Skeletal muscle satellite cell (primary cell): ENCODE data around the gene KCNJ12.

ENCODE experiments used
- H3K27me3 ChIP-seq: 2 replicates; pipeline ENCODE4 v1.7.0; 2013; ENCODE audit warnings: low read length; ENCODE audit not compliant: control insufficient read depth, insufficient read depth
- H3K36me3 ChIP-seq: 2 replicates; pipeline ENCODE4 v1.7.0; 2013; ENCODE audit warnings: mild to moderate bottlenecking, control low read depth, low read length; ENCODE audit not compliant: insufficient read depth
- H3K4me1 ChIP-seq: 2 replicates; pipeline ENCODE4 v1.7.0; 2013; ENCODE audit warnings: low read length; ENCODE audit not compliant: control insufficient read depth, insufficient read depth
- H3K4me2 ChIP-seq: 2 replicates; pipeline ENCODE4 v1.7.0; 2013; ENCODE audit warnings: mild to moderate bottlenecking, low read length
- H3K4me3 ChIP-seq: 2 replicates; pipeline ENCODE4 v1.7.0; 2013; ENCODE audit warnings: low read length
- H3K9ac ChIP-seq: 2 replicates; pipeline ENCODE4 v1.7.0; 2013; ENCODE audit warnings: mild to moderate bottlenecking, low read depth, low read length, moderate library complexity
- H3K9me3 ChIP-seq: replicated peaks from 2 replicates; pipeline ENCODE4 v1.7.0; 2013; ENCODE audit warnings: mild to moderate bottlenecking, control low read depth, low read length

KCNJ12 gene

DNA sequence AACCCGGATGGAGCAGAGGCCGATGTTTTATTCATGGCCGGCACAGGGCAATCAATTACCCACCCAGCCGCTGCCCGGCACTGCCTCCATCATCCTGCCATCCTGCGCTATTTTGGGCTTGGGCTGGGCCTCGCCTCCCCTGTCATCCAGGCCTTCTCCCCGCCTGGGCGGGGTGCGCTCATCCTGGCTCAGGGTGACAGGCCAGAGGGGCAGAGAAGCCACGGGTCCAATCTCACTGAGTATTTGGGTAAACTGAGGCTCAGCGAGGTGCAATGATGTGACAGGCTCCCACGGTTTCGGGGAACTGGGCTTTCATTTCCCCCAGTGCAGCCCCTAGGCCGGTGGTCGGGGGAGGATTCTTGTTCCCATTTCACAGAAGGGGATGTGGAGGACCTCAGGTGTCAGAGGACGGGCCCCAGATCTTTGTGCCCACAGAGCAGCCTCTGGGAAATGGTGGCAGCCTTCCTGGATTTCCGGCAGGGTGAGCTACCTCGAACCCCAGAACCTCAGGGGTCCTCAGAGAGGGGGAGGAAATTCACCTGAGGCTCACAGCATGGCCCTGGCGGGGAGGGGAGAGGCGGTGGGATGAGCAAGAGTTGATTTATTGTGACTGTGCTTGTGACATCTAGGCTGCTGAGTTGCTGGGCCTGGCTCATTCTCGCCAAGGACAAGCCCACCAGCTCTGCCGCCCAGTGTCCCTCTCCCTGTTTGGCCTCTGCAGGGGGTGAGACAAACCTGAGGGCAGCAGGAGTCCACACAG is 23.8 kb upstream of the KCNJ12 start:
- Histone ChIP-seq H3K4me3 (no peak overlapping the region), H3K27me3 (peaks cover 4% of the 10 kb centered on the region), H3K36me3 (no peaks in the 10 kb centered on the region), H3K9me3 (no peaks in the 10 kb centered on the region), H3K4me2 (no peak overlapping the region), H3K4me1 (peaks cover 3% of the 10 kb centered on the region), H3K9ac (no peak overlapping the region)

- peaks cover 3% of the 10 kb centered on the region for H3K4me1 ChIP-seq
- no peak overlapping the region for H3K4me3 ChIP-seq
- peaks cover 4% of the 10 kb centered on the region for H3K27me3 ChIP-seq
- no peaks in the 10 kb centered on the region for H3K36me3 ChIP-seq
- no peaks in the 10 kb centered on the region for H3K9me3 ChIP-seq
- no peak overlapping the region for H3K4me2 ChIP-seq
- H3K9ac ChIP-seq = no peak overlapping the region
Measured at GRCh38 chr17:21352981-21353265, 23.2 kb upstream of the KCNJ12 start.

DNA sequence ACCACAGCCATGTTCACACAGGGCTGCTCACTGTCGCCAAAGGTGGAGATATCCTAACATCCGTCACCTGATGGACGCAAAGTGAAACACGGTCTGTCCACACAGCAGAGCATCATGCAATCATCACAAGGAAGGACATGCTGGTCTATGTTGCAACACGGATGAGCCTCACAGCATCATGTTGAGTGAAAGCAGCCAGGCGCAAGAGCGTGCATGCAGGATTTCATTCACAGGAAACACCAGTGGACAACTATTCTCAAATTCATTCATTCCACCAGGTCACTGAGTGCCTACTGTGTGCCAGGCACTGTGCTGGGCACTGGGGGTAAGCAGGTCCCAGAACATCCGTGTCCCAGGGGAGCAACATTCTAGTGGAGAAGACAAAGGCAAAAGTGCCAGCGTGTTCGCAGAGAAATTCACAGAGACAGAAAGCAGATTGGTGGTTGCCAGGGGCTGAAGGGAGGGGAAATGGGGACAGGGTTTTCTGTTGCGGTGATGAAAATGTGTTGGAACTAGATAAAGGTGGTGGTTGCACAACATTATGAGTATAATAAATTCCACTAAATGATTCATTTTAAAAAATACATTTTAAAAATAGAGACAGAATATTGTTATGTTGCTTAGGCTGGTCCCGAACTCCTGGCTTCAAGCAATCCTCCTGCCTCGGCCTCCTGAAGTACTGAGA is 22.7 kb upstream of the KCNJ12 start:
- no peaks in the 10 kb centered on the region for H3K9me3 ChIP-seq
- H3K9ac ChIP-seq = no peak overlapping the region
- H3K36me3 ChIP-seq = no peaks in the 10 kb centered on the region
- H3K4me2 ChIP-seq = no peak overlapping the region
- H3K4me1 ChIP-seq = peaks cover 3% of the 10 kb centered on the region
- H3K4me3 ChIP-seq = no peak overlapping the region
- peaks cover 7% of the 10 kb centered on the region for H3K27me3 ChIP-seq

DNA sequence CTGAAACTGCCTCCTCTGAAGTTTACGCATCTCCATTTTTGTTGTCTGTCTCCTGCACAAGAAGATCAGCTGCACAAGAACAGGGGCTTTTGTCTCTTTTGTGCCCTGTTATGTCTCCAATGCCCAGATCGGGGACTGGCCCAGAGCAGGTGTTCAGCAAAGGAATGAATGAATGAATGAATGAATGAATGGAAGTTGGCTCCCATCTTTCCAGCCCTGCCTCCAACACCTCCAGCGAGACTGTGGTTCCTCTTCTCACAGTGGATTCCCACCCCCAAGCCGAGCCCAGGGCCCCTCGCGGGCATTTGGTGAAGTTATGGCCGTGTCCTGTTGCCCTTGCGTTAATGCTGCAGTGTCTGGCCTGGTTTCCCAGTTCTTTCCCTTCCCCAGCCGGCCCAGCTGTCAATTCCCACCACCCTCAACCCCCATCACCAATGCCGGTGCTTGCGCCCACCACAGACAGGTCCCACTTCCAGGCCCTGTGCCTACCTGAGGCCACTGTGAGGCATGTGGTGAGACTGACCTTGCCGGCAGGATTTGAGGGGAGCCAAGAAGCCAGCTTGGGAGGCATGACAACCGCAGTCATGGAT is 21.3 kb upstream of the KCNJ12 start:
- Histone ChIP-seq H3K4me2 (no peak overlapping the region), H3K4me1 (peaks cover 3% of the 10 kb centered on the region), H3K36me3 (no peaks in the 10 kb centered on the region), H3K9ac (no peak overlapping the region), H3K27me3 (peaks cover 16% of the 10 kb centered on the region), H3K9me3 (no peaks in the 10 kb centered on the region), H3K4me3 (no peak overlapping the region)

DNA sequence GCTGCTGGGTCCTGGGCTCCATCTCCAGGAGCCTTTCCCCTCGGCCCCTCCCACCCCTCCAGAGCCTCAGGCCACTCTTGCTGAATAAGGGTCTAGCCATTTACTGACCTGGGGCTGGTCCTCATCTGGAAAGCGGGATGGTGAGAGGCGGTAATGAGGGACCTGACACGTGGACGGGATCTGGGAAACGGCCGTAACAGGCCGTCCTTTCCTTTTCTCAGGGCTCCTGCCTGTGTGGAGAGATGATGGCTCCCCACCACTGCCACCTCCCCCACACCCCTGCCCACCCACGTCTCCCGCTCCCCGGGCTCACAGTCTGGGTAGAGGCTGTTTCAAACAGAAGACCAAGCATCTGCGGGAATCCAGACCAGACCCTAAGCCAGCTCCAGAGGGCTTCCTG is 20.6 kb upstream of the KCNJ12 start:
- Histone ChIP-seq H3K4me3 (no peak overlapping the region), H3K36me3 (no peaks in the 10 kb centered on the region), H3K4me1 (peaks cover 3% of the 10 kb centered on the region), H3K9me3 (no peaks in the 10 kb centered on the region), H3K9ac (no peak overlapping the region), H3K27me3 (peaks cover 21% of the 10 kb centered on the region), H3K4me2 (no peak overlapping the region)

DNA sequence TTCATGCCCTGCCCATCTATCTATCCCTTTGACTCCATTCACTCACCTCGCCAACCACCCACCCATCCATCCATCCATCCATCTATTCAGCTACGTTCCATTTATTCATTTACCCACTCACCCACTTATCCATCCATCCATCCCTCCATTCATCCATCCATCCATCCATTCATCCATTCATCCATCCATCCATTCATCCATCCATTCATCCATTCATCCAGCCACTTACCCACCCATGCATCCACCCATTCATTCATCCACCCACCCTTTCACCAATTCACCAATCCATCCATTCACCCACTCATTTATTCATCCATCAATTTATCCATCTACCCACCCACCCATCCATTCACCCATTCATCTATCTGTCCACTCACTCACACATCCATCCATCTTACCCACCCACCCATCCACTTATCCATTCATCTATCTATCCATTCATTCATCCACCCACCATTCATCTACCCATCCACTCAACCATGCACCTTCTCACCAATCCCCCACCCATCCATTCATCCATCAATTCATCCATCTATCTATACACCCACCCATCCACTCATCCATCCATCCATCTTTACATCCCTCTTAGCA is 19.5 kb upstream of the KCNJ12 start:
- H3K4me2 ChIP-seq = no peak overlapping the region
- peaks cover 3% of the 10 kb centered on the region for H3K4me1 ChIP-seq
- no peaks in the 10 kb centered on the region for H3K36me3 ChIP-seq
- peaks cover 27% of the 10 kb centered on the region for H3K27me3 ChIP-seq
- no peaks in the 10 kb centered on the region for H3K9me3 ChIP-seq
- H3K4me3 ChIP-seq = no peak overlapping the region
- H3K9ac ChIP-seq = no peak overlapping the region

- H3K4me2 ChIP-seq = no peak overlapping the region
- H3K9ac ChIP-seq = no peak overlapping the region
- no peak overlapping the region for H3K4me3 ChIP-seq
- H3K4me1 ChIP-seq = peaks cover 3% of the 10 kb centered on the region
- no peaks in the 10 kb centered on the region for H3K9me3 ChIP-seq
- no peaks in the 10 kb centered on the region for H3K36me3 ChIP-seq
- H3K27me3 ChIP-seq = peaks cover 34% of the 10 kb centered on the region
Measured at GRCh38 chr17:21357281-21357680, 18.9 kb upstream of the KCNJ12 start.

GRCh38 chr17:21357696-21358656 is 18.2 kb upstream of the KCNJ12 start:
- no peak overlapping the region for H3K9ac ChIP-seq
- no peak overlapping the region for H3K4me3 ChIP-seq
- H3K4me2 ChIP-seq = no peak overlapping the region
- peaks cover 40% of the 10 kb centered on the region for H3K27me3 ChIP-seq
- no peaks in the 10 kb centered on the region for H3K36me3 ChIP-seq
- peaks cover 3% of the 10 kb centered on the region for H3K4me1 ChIP-seq
- no peaks in the 10 kb centered on the region for H3K9me3 ChIP-seq

GRCh38 chr17:21358682-21359482 is 17.3 kb upstream of the KCNJ12 start:
- Histone ChIP-seq H3K9ac (no peak overlapping the region), H3K4me3 (no peak overlapping the region), H3K36me3 (no peaks in the 10 kb centered on the region), H3K4me1 (no peaks in the 10 kb centered on the region), H3K4me2 (no peak overlapping the region), H3K9me3 (no peaks in the 10 kb centered on the region), H3K27me3 (peaks cover 46% of the 10 kb centered on the region)

DNA sequence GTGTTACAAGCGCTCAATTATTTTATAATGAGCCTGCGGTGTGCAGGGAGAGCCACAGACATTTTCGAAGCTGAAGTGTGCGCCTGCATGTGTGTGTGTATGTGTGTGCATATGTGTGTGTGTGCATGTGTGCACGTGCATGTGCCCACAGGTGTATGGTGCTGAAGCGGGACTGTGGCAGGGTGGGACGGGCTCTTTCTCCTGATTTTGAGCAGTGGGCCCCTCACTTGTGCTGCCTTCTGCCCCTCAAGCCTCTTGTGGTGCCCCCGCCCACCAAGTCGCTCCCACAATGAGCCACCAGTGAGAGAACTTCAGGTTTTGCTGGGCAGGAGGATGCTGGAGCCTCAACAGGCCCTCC is 16.7 kb upstream of the KCNJ12 start:
- Histone ChIP-seq H3K9ac (no peak overlapping the region), H3K4me3 (no peak overlapping the region), H3K4me2 (no peak overlapping the region), H3K9me3 (no peaks in the 10 kb centered on the region), H3K4me1 (no peaks in the 10 kb centered on the region), H3K36me3 (no peaks in the 10 kb centered on the region), H3K27me3 (peaks cover 49% of the 10 kb centered on the region)
